Lung (tissue), 12 donors: ENCODE results near the gene UNC45A. TPM values are rescaled to one million over a fixed set of nuclear protein-coding genes. Genes with fewer than 3 reads are reported as not detected.
"Not testable (repeated sequence)": the region's sequence is repeated elsewhere in the genome, so short reads cannot be mapped to it uniquely, and the experiment has no call there.

ENCODE experiments used
- ATAC-seq: fragments of 200-7000 bp; cut with Tn5 transposase; one replicate; pipeline ENCODE4 v1.9.1; 2020; ENCODE audit warnings: moderate number of reproducible peaks; ENCODE audit not compliant: insufficient read depth, low FRiP score
- DNase-seq, 3 donors: peaks; one replicate each; pipeline ENCODE4 v3.0.0-alpha.2; 2013 to 2017
- H3K27ac ChIP-seq, 2 donors: one replicate each; pipeline ENCODE4 v1.5.1; 2013; ENCODE audit warnings: mild to moderate bottlenecking in 2 of 2, moderate library complexity in 2 of 2, control low read depth in 1 of 2, inconsistent platforms in 1 of 2, low read depth in 1 of 2, low read length in 1 of 2
- H3K27me3 ChIP-seq, 3 donors: one replicate each; pipeline ENCODE4 v1.5.1; 2013; ENCODE audit warnings: low read length in 2 of 3; ENCODE audit not compliant: control insufficient read depth in 3 of 3, insufficient read depth in 3 of 3
- H3K36me3 ChIP-seq, 4 donors: one replicate each; pipeline ENCODE4 v1.5.1; 2013; ENCODE audit warnings: low read length in 4 of 4, mild to moderate bottlenecking in 1 of 4, moderate library complexity in 1 of 4; ENCODE audit not compliant: control insufficient read depth in 4 of 4, insufficient read depth in 4 of 4
- H3K4me1 ChIP-seq, 5 donors: one replicate each; pipeline ENCODE4 v1.5.1; 2013; ENCODE audit warnings: low read length in 5 of 5, mild to moderate bottlenecking in 2 of 5, moderate library complexity in 1 of 5; ENCODE audit not compliant: control insufficient read depth in 5 of 5, insufficient read depth in 5 of 5
- H3K4me3 ChIP-seq: one replicate; pipeline ENCODE4 v1.5.1; 2013; ENCODE audit warnings: mild to moderate bottlenecking, control low read depth, moderate library complexity
- H3K9ac ChIP-seq, 2 donors: one replicate each; pipeline ENCODE4 v1.5.1; 2013; ENCODE audit warnings: low read length in 2 of 2, control low read depth in 1 of 2; ENCODE audit not compliant: insufficient read depth in 1 of 2
- H3K9me3 ChIP-seq, 4 donors: one replicate each; pipeline ENCODE4 v1.5.1; 2013; ENCODE audit warnings: low read length in 3 of 4, mild to moderate bottlenecking in 1 of 4, moderate library complexity in 1 of 4; ENCODE audit not compliant: control insufficient read depth in 4 of 4, insufficient read depth in 3 of 4
- CTCF ChIP-seq: IDR thresholded peaks from 2 replicates; pipeline ENCODE4 v1.5.1; 2012; ENCODE audit warnings: mild to moderate bottlenecking; ENCODE audit errors: control extremely low read depth, extremely low read depth
- WGBS, 2 donors: extraction: QIAGEN DNeasy Blood & Tissue Kit; methylation state at CpG; one replicate each; pipeline ENCODE4 v1.1.7; 2013; 5-methylcytosine and 5-hydroxymethylcytosine counted together
- polyA plus RNA-seq, 2 donors: library from polyadenylated mRNA; stranded (reverse); fragments of 200-250 nt; gene quantifications; one replicate each; pipeline ENCODE4 v1.2.1, GENCODE V29; 2013
- total RNA-seq, 2 donors: library from RNA; depleted of rRNA in 1 of 2; stranded (reverse); fragments of >200 nt in 1 of 2; gene quantifications; one replicate each; pipeline ENCODE4 v1.2.1, GENCODE V29; 2014 to 2021
- donor health status: control.
- donor health status: control.
- donor health status: Bipolar disorder and iron deficiency.
- donor health status: healthy.
- donor health status: DM: yes; HTN: yes; CAD: no.

Gene UNC45A
- total and polyA plus RNA-seq, 4 donors, result 34.4 to 59.6 (median 53.3) TPM

DNA sequence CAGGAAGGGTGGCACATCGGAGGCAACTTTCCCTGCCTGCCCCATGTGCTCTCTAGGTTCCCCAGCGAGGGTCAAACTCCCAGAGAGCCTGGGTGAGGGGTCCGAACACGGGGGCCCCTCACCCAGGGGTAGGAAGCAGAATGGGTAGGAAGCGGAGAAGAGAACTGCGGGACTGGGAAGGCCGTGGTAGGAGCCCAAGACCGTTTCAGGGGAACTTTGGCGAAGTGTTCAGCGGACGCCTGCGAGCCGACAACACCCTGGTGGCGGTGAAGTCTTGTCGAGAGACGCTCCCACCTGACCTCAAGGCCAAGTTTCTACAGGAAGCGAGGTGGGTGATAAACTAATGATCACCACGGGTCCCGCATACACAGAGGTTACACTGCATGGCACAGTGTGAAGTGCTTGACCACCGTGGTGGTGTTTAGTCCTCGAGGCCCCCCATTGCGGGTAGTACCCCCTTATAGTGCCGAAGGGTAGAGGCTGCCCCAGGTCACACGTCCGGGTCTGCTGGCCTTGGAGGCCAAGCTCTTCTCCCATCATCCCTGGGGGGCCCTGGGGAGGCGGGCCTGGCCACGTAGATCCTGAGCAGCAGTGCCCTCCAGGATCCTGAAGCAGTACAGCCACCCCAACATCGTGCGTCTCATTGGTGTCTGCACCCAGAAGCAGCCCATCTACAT, 42.4 kb upstream of the UNC45A start:
- no peak overlapping the region for H3K27ac ChIP-seq
- H3K4me1 ChIP-seq, result no peaks in the 10 kb centered on the region
- H3K36me3 ChIP-seq, result peaks cover 0 to 60% (median 26%) of the 10 kb centered on the region in 4 donors
- WGBS, 2 donors, result 95 to 96% methylated on average over 29 of the region's 29 CpGs
- H3K9ac ChIP-seq, result no peak overlapping the region
- no peak for TF ChIP-seq CTCF
- ATAC-seq (no peak), DNase-seq (no peak)
- no peaks in the 10 kb centered on the region for H3K9me3 ChIP-seq
- no peaks in the 10 kb centered on the region for H3K27me3 ChIP-seq
- H3K4me3 ChIP-seq, result no peak overlapping the region

- TF ChIP-seq CTCF, result no peak
- Histone ChIP-seq H3K4me1 (no peaks in the 10 kb centered on the region), H3K9me3 (no peaks in the 10 kb centered on the region), H3K27me3 (no peaks in the 10 kb centered on the region), H3K36me3 (peaks cover 0 to 56% (median 25%) of the 10 kb centered on the region in 4 donors), H3K27ac (no peak overlapping the region), H3K4me3 (no peak overlapping the region), H3K9ac (no peak overlapping the region)
- WGBS, 2 donors, result 95 to 97% methylated on average over 29 to 33 of the region's 33 CpGs
- no peak for DNase-seq
- no peak for ATAC-seq
These were observed 41.7 kb upstream of the UNC45A start for GRCh38 chr15:90893175-90894090.

DNA sequence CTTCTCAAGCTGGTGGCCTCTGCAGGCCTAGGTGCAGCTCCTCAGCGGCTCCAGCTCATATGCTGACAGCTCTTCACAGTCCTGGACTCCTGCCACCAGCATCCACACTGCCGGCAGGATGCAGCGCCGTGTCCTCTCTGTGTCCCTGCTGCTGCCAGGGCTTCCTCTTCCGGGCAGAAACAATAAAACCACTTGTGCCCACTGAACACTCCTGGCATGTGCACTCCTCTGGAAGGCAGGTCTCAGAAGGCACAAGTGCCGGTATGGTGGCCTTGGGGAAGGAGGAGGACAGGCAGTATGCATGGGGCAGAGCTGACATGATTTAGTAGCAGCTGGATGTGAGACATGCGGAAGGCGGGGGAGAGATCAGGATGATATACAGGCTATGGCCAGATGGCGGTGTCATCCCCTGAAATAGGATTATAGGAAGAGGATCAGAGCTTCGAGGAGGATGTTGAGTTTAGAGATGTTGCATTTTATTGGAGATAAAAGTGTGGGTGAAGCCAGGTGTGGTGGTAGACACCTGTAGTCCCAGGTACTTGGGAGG, 39.4 kb upstream of the UNC45A start:
- no peaks in the 10 kb centered on the region for H3K27me3 ChIP-seq
- DNase-seq (peak in 2 of 3 donors; percentile 31 to 47), ATAC-seq (no peak)
- H3K4me3 ChIP-seq, result no peak overlapping the region
- H3K36me3 ChIP-seq, result peaks cover 0 to 41% (median 22%) of the 10 kb centered on the region in 4 donors
- H3K4me1 ChIP-seq, result no peaks in the 10 kb centered on the region
- H3K9me3 ChIP-seq, result no peaks in the 10 kb centered on the region
- no peak overlapping the region for H3K9ac ChIP-seq
- 59 to 65% methylated on average over 10 of the region's 10 CpGs for WGBS, 2 donors
- no peak for TF ChIP-seq CTCF
- H3K27ac ChIP-seq, result peak overlapping the region in 1 of 2 donors; percentile 26

- not testable (repeated sequence) for H3K27me3 ChIP-seq, H3K27ac ChIP-seq, H3K9me3 ChIP-seq, ATAC-seq, DNase-seq, H3K9ac ChIP-seq, H3K4me1 ChIP-seq, H3K4me3 ChIP-seq
- WGBS, 2 donors, result 84% methylated on average over 14 of the region's 14 CpGs
- peaks cover 0 to 26% (median 14%) of the 10 kb centered on the region in 4 donors for H3K36me3 ChIP-seq
These were observed 37.9 kb upstream of the UNC45A start for GRCh38 chr15:90897131-90897655.
